GM21526 (cell line): Measurements from ENCODE around the gene SUFU.

Source experiments
- ATAC-seq: cut with Tn5 transposase; IDR thresholded peaks from one replicate; pipeline ENCODE4 v1.9.1; 2021; ENCODE audit warnings: moderate library complexity; ENCODE audit not compliant: unreplicated experiment, low FRiP score

The SUFU gene

GRCh38 chr10:102545997-102546396 lies 42.2 kb downstream of the SUFU start:
- ATAC-seq, result no peak

- no peak for ATAC-seq
Measured at GRCh38 chr10:102546606-102547320, 43.0 kb downstream of the SUFU start.

GRCh38 chr10:102549549-102549948 lies 45.8 kb downstream of the SUFU start:
- no peak for ATAC-seq

GRCh38 chr10:102550636-102551210 lies 47.0 kb downstream of the SUFU start:
- ATAC-seq, result no peak

- ATAC-seq, result no peak
Measured at GRCh38 chr10:102552533-102552932, 48.8 kb downstream of the SUFU start.

- ATAC-seq, result no peak
Measured at GRCh38 chr10:102553771-102554170, 50.0 kb downstream of the SUFU start.

GRCh38 chr10:102554531-102554930 lies 50.8 kb downstream of the SUFU start:
- no peak for ATAC-seq

- no peak for ATAC-seq
Measured at GRCh38 chr10:102555781-102556328, 52.1 kb downstream of the SUFU start.

GRCh38 chr10:102557569-102557968 lies 53.8 kb downstream of the SUFU start:
- no peak for ATAC-seq

- ATAC-seq, result no peak
Measured at GRCh38 chr10:102559764-102560163, 56.0 kb downstream of the SUFU start.

- no peak for ATAC-seq
Measured at GRCh38 chr10:102564209-102564834, 60.5 kb downstream of the SUFU start.

GRCh38 chr10:102565793-102566192 lies 62.0 kb downstream of the SUFU start:
- no peak for ATAC-seq

- no peak for ATAC-seq
Measured at GRCh38 chr10:102578782-102579181, 75.0 kb downstream of the SUFU start.

GRCh38 chr10:102579328-102579727 lies 75.6 kb downstream of the SUFU start:
- no peak for ATAC-seq

- ATAC-seq, result no peak
Measured at GRCh38 chr10:102580230-102580629, 76.5 kb downstream of the SUFU start.

GRCh38 chr10:102581401-102581800 lies 77.6 kb downstream of the SUFU start:
- no peak for ATAC-seq

GRCh38 chr10:102581981-102582580 lies 78.3 kb downstream of the SUFU start:
- ATAC-seq, result no peak

GRCh38 chr10:102583435-102584417 lies 80.0 kb downstream of the SUFU start:
- no peak for ATAC-seq

- no peak for ATAC-seq
Measured at GRCh38 chr10:102585026-102585425, 81.3 kb downstream of the SUFU start.

- ATAC-seq, result no peak
Measured at GRCh38 chr10:102586858-102587257, 83.1 kb downstream of the SUFU start.
